Neural cell (in vitro differentiated cells): Measurements from ENCODE around the gene LRP1-AS. TPM values are rescaled to one million over a fixed set of nuclear protein-coding genes. Genes with fewer than 3 reads are reported as not detected.

Experiments
- H2AFZ ChIP-seq: fragments of 200-600, 300-800 bp; sonication (generic), shearing (Covaris generic); 2 replicates; pipeline ENCODE4 v1.6.0; 2014; ENCODE audit warnings: low read depth, mild to moderate bottlenecking, antibody characterized with exemption, low read length, moderate library complexity
- H3F3A ChIP-seq: fragments of 200-600 bp; shearing (Covaris generic); 2 replicates; pipeline ENCODE4 v1.6.1; 2016; ENCODE audit warnings: mild to moderate bottlenecking, moderate library complexity, mixed read lengths, antibody characterized with exemption, low read length; ENCODE audit not compliant: insufficient read depth, poor library complexity, severe bottlenecking
- H3K27ac ChIP-seq: fragments of 200-600, 300-800 bp; sonication (generic), shearing (Covaris generic); 2 replicates; pipeline ENCODE4 v1.5.1; 2014; ENCODE audit warnings: mild to moderate bottlenecking, low read length, moderate library complexity
- H3K27me3 ChIP-seq: fragments of 300-800, 200-600 bp; sonication (generic), shearing (Covaris generic); 2 replicates; pipeline ENCODE4 v1.6.0; 2014; ENCODE audit warnings: mild to moderate bottlenecking, low read depth, low read length, moderate library complexity; ENCODE audit not compliant: insufficient read depth
- H3K36me3 ChIP-seq: fragments of 300-800, 200-600 bp; sonication (generic), shearing (Covaris generic); 2 replicates; pipeline ENCODE4 v1.5.1; 2014; ENCODE audit warnings: mild to moderate bottlenecking, antibody characterized with exemption, low read length, moderate library complexity; ENCODE audit not compliant: insufficient read depth
- H3K4me2 ChIP-seq: fragments of 300-800, 200-600 bp; sonication (generic), shearing (Covaris generic); 2 replicates; pipeline ENCODE4 v1.6.0; 2014; ENCODE audit warnings: mild to moderate bottlenecking, low read length
- H3K4me3 ChIP-seq: fragments of 300-800, 200-600 bp; sonication (generic), shearing (Covaris generic); 2 replicates; pipeline ENCODE4 v1.5.1; 2014; ENCODE audit warnings: mild to moderate bottlenecking, low read length, moderate library complexity
- H3K79me2 ChIP-seq: fragments of 200-600 bp; shearing (Covaris generic); replicated peaks from 2 replicates; pipeline ENCODE4 v1.6.0; 2014; ENCODE audit warnings: mild to moderate bottlenecking, low read length, moderate library complexity; ENCODE audit not compliant: insufficient read depth
- H3K9ac ChIP-seq: fragments of 300-800, 200-600 bp; sonication (generic), shearing (Covaris generic); 2 replicates; pipeline ENCODE4 v1.6.1; 2016; ENCODE audit warnings: mild to moderate bottlenecking, low read length, mixed read lengths
- H3K9me2 ChIP-seq: fragments of 200-600 bp; shearing (Covaris generic); 2 replicates; pipeline ENCODE4 v1.6.1; 2016; ENCODE audit warnings: mild to moderate bottlenecking, low read length, mixed read lengths; ENCODE audit not compliant: insufficient read depth
- H3K9me3 ChIP-seq: fragments of 200-600, 300-800 bp; sonication (generic), shearing (Covaris generic); 2 replicates; pipeline ENCODE4 v1.6.1; 2016; ENCODE audit warnings: mild to moderate bottlenecking, mixed run types, low read length, moderate library complexity, mixed read lengths
- H4K20me1 ChIP-seq: fragments of 200-600 bp; shearing (Covaris generic); 2 replicates; pipeline ENCODE4 v1.6.1; 2016; ENCODE audit warnings: mild to moderate bottlenecking, mixed run types; ENCODE audit not compliant: insufficient read depth
- EZH2 ChIP-seq: fragments of 200-600, 300-800 bp; shearing (Covaris generic), sonication (generic); IDR thresholded peaks from 2 replicates; pipeline ENCODE4 v1.6.1; 2014; ENCODE audit warnings: antibody characterized with exemption, low read length, borderline replicate concordance, mild to moderate bottlenecking; ENCODE audit not compliant: insufficient read depth, poor library complexity, severe bottlenecking
- MXI1 ChIP-seq: fragments of 450-650 bp; conservative IDR thresholded peaks from 2 replicates; pipeline ENCODE4 v1.6.1; 2014; ENCODE audit warnings: antibody characterized with exemption, mild to moderate bottlenecking; ENCODE audit not compliant: poor library complexity, severe bottlenecking
- POLR2AphosphoS5 ChIP-seq: IDR thresholded peaks from 2 replicates; pipeline ENCODE4 v1.6.1; 2012
- RAD21 ChIP-seq: fragments of 450-650 bp; conservative IDR thresholded peaks from 2 replicates; pipeline ENCODE4 v1.6.1; 2014; ENCODE audit warnings: antibody characterized with exemption, mild to moderate bottlenecking, moderate library complexity
- SMC3 ChIP-seq: fragments of 450-650 bp; conservative IDR thresholded peaks from 2 replicates; pipeline ENCODE4 v1.6.1; 2014; ENCODE audit warnings: antibody characterized with exemption, mild to moderate bottlenecking, moderate library complexity; ENCODE audit not compliant: poor library complexity
- TAF1 ChIP-seq: IDR thresholded peaks from 2 replicates; pipeline ENCODE4 v1.6.1; 2012; ENCODE audit warnings: low read depth
- polyA plus RNA-seq: library from polyadenylated mRNA; depleted of rRNA; stranded (reverse); fragments of >200 nt; gene quantifications from 2 replicates; pipeline ENCODE4 v1.2.3, GENCODE V29; 2014
- TF ChIP-seq, protein P1 (sequence below): fragments of 450-650 bp; IDR thresholded peaks from 2 replicates; pipeline ENCODE4 v1.5.1; 2014; ENCODE audit warnings: antibody characterized with exemption, mild to moderate bottlenecking, moderate library complexity; ENCODE audit not compliant: poor library complexity, severe bottlenecking
- TF ChIP-seq, protein P2 (sequence below): IDR thresholded peaks from 2 replicates; pipeline ENCODE4 v1.6.1; 2012; ENCODE audit warnings: borderline replicate concordance

Gene LRP1-AS
- polyA plus RNA-seq, 1 donor from 2014 or later, result not detected

GRCh38 chr12:57127101-57127725 is 20.2 kb downstream of the LRP1-AS start:
- Histone ChIP-seq H3F3A (no peaks in the 10 kb centered on the region), H3K9me3 (no peaks in the 10 kb centered on the region), H3K36me3 (no peaks in the 10 kb centered on the region), H3K9ac (peak overlapping the region; percentile 96), H3K9me2 (no peaks in the 10 kb centered on the region), H3K27ac (no peak overlapping the region), H2AFZ (no peak overlapping the region), H3K27me3 (no peaks in the 10 kb centered on the region), H3K79me2 (peaks cover 35% of the 10 kb centered on the region), H4K20me1 (peaks cover 7% of the 10 kb centered on the region), H3K4me2 (peak overlapping the region; percentile 76), H3K4me3 (peak overlapping the region; percentile 99)
- no peak for TF ChIP-seq SMC3
- TF ChIP-seq, protein P1, sequence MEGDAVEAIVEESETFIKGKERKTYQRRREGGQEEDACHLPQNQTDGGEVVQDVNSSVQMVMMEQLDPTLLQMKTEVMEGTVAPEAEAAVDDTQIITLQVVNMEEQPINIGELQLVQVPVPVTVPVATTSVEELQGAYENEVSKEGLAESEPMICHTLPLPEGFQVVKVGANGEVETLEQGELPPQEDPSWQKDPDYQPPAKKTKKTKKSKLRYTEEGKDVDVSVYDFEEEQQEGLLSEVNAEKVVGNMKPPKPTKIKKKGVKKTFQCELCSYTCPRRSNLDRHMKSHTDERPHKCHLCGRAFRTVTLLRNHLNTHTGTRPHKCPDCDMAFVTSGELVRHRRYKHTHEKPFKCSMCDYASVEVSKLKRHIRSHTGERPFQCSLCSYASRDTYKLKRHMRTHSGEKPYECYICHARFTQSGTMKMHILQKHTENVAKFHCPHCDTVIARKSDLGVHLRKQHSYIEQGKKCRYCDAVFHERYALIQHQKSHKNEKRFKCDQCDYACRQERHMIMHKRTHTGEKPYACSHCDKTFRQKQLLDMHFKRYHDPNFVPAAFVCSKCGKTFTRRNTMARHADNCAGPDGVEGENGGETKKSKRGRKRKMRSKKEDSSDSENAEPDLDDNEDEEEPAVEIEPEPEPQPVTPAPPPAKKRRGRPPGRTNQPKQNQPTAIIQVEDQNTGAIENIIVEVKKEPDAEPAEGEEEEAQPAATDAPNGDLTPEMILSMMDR, result peak; percentile 40

GRCh38 chr12:57126561-57126960 is 20.9 kb downstream of the LRP1-AS start:
- H3K9me2 ChIP-seq, result no peaks in the 10 kb centered on the region
- peaks cover 30% of the 10 kb centered on the region for H3K79me2 ChIP-seq
- no peak overlapping the region for H3K4me2 ChIP-seq
- H3K4me3 ChIP-seq, result no peak overlapping the region
- no peak overlapping the region for H3K9ac ChIP-seq
- peaks cover 5% of the 10 kb centered on the region for H4K20me1 ChIP-seq
- H3K27ac ChIP-seq, result no peak overlapping the region
- no peaks in the 10 kb centered on the region for H3K27me3 ChIP-seq
- no peaks in the 10 kb centered on the region for H3K36me3 ChIP-seq
- no peak for TF ChIP-seq POLR2AphosphoS5
- TF ChIP-seq SMC3, result no peak
- no peak for TF ChIP-seq RAD21
- no peak for TF ChIP-seq EZH2
- TF ChIP-seq TAF1, result no peak
- TF ChIP-seq, protein P1, result no peak
- no peak for TF ChIP-seq MXI1
- TF ChIP-seq, protein P2, sequence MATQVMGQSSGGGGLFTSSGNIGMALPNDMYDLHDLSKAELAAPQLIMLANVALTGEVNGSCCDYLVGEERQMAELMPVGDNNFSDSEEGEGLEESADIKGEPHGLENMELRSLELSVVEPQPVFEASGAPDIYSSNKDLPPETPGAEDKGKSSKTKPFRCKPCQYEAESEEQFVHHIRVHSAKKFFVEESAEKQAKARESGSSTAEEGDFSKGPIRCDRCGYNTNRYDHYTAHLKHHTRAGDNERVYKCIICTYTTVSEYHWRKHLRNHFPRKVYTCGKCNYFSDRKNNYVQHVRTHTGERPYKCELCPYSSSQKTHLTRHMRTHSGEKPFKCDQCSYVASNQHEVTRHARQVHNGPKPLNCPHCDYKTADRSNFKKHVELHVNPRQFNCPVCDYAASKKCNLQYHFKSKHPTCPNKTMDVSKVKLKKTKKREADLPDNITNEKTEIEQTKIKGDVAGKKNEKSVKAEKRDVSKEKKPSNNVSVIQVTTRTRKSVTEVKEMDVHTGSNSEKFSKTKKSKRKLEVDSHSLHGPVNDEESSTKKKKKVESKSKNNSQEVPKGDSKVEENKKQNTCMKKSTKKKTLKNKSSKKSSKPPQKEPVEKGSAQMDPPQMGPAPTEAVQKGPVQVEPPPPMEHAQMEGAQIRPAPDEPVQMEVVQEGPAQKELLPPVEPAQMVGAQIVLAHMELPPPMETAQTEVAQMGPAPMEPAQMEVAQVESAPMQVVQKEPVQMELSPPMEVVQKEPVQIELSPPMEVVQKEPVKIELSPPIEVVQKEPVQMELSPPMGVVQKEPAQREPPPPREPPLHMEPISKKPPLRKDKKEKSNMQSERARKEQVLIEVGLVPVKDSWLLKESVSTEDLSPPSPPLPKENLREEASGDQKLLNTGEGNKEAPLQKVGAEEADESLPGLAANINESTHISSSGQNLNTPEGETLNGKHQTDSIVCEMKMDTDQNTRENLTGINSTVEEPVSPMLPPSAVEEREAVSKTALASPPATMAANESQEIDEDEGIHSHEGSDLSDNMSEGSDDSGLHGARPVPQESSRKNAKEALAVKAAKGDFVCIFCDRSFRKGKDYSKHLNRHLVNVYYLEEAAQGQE, result no peak
- no peak overlapping the region for H2AFZ ChIP-seq
- no peaks in the 10 kb centered on the region for H3F3A ChIP-seq
- no peaks in the 10 kb centered on the region for H3K9me3 ChIP-seq
